ENCODE data around the gene WDFY4.

GRCh38 chr10:48773580-48773979 lies 88.9 kb downstream of the WDFY4 start:
- TF ChIP-seq CTCF (conservative IDR thresholded peaks at IDR 0.05) (no peak), ZFX (IDR thresholded peaks at IDR 0.05) (no peak)

Data from C4-2B (cell line).